A549 treated with Mapracorat at 1 μM for 4 hours (cell line): ENCODE data around the gene AKR1A1. TPM values are rescaled to one million over a fixed set of nuclear protein-coding genes. Genes with fewer than 3 reads are reported as not detected.

Source experiments
- total RNA-seq: library from RNA; stranded (reverse); fragments of 200-300 nt; extraction: Qiagen RNA extraction; gene quantifications from 5 replicates; pipeline ENCODE4 v1.2.3, GENCODE V29; 2022

Gene AKR1A1
- total RNA-seq: 69.1 to 77.1 TPM (median 75.8 TPM) in 5 replicates

DNA sequence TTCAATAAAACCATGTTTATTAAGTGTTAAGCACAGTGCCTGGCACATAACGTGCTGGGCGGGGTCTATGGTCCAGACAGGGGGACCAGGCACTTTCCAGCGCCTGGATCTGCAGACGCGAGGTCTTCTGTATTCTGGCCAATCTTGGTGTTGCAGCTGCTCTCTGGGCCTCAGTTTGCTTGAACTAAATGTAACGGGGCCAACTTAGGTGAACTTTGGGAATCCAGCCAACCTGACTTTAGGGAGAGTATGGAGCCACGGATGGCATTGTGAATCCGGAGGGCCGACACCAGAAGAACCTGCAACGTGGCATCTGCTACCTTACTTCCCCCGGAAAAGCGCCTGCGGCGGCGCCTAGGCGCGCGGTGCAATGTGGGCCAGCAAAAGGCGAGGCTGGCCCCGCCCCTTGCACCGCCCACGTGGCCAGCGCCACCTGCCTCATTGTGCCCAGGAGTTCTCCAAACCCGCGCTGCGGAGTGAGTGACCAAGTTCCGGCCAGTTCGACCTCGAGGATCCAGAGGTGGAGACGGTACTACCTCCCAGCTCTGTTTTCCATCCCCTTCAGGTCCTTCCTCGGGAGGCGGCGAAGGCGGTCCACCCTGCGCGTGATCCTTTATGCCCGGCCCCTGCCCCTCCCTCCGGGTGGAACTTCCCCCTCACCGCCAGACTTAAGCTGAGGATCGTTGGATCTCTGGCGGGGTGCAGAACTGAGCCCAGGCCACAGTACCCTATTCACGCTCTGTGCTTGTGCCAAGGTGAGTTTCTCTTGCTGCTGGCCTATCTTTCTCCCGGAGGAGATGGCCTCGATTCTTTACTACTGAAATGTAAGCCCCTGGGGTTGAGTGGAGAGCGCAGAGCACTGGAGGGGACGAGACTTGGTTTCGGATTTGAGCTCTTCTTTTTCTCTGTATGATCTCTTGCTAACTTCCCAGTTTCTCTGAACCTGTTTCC, at the start of gene AKR1A1:
Gene AKR1A1 (plus strand): TSS at position 426 of the 951 bp plus-strand sequence. CDS start 10,969 bp downstream, outside the sequence.

DNA sequence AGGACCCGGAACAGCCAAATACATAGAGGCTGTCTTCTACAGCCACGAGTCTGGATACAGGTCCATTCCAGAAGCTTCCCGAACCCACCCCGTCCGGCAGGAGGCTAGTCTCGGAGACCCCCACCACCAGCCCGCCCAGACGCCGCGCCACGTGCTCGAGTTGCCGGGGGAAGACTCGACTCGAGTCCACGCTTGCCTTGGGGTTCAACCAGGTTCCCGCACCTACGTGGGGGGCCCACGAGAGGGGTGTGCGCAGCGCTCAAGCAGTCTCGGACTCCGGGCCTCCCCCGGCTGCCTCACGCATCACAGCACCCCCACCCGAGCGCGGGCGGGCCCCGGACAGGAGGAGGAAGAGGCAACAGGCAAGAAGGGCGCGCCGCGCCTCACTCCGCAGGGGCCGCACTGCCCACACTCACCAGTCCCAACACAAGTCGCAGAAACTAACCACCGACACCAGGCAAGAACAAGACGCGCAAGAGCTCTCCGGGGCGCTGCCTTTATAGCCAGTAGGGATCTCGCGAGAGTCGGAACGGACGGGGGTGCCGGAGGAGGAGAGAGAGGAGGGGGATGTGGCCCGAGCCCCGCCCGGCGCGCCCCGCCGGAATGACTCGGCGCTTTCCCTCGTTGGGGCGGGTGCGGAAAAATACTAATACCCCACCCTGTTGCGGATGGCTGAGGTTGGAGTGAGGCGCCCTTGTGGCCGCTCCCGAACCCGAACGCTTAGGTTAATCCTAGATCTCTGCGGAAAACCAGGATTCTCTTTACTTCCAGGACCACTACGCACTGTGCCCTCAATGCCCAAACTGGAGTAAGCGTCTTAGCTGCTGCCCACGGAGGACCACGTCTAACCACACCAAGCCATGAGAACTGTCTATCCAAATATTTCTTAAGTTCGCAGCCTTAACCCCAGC, 29.0 kb upstream of the AKR1A1 start, which contains the start of gene PRDX1:
Gene PRDX1 (minus strand): TSS at position 472 of the 911 bp plus-strand sequence. CDS start 2,841 bp downstream, outside the sequence.

DNA sequence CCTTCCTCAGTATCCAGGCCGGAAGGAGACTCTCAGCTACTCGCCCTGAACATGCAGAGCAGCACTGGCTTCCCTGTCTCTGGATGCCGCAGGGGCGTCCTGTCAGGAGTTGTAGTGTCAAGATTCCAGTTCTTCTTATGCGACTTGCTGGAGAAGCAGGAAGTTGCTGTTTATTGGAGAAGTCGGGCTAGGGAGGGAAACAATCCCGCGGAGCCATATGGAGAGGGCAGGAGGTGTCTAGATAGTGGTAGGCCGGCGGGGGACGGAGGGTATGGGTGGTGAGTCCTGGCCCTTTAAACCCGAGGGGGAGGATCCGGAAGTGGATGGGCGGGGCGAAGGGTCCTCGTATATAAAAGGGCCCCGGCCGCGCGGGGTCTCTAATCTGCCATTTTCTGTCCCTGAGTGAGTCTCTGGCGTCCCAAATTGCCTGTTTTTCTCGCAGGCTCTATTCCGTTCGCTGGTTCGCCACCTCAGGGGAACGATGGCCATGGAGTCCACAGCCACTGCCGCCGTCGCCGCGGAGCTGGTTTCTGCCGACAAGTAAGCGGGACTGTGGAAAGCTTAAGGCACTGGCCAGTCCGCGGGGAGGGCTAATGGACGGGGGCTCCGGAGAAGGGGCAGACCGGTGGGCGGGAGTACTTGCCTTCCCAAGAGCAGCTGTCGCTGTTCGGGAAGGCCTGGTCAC, 33.2 kb downstream of the AKR1A1 start, which contains the start of gene NASP:
Gene NASP (plus strand): TSS at position 376 of the 685 bp plus-strand sequence. CDS start 106 bp downstream, at position 482.

Other genes with a start within 250 kb of the AKR1A1 start
- gene HPDL, start 223.9 kb upstream of the AKR1A1 start, total RNA-seq: 2.6 to 4.5 TPM (median 3.6 TPM) in 5 replicates
- gene TOE1, start 210.7 kb upstream of the AKR1A1 start, total RNA-seq: 11.0 to 13.1 TPM (median 12.6 TPM) in 5 replicates
- 6.0 to 9.9 TPM (median 9.0 TPM) in 5 replicates for gene MUTYH, start 210.4 kb upstream of the AKR1A1 start, total RNA-seq
- gene TESK2, start 59.7 kb upstream of the AKR1A1 start, total RNA-seq: 0.11 to 0.24 TPM (median 0.17 TPM) in 5 replicates
- 1.3 to 2.2 TPM (median 1.7 TPM) in 5 replicates for gene CCDC163, start 50.8 kb upstream of the AKR1A1 start, total RNA-seq
- gene MMACHC, start 50.5 kb upstream of the AKR1A1 start, total RNA-seq: 1.8 to 2.1 TPM (median 1.9 TPM) in 5 replicates
- 1,960 to 2,273 TPM (median 1,986 TPM) in 5 replicates for gene PRDX1, start 28.9 kb upstream of the AKR1A1 start, total RNA-seq
- gene NASP, start 33.2 kb downstream of the AKR1A1 start, total RNA-seq: 103 to 152 TPM (median 120 TPM) in 5 replicates
- gene CCDC17, start 73.2 kb downstream of the AKR1A1 start, total RNA-seq: 0.14 to 0.36 TPM (median 0.28 TPM) in 5 replicates
- 31.7 to 44.7 TPM (median 33.6 TPM) in 5 replicates for gene GPBP1L1, start 135.7 kb downstream of the AKR1A1 start, total RNA-seq
- gene TMEM69, start 137.4 kb downstream of the AKR1A1 start, total RNA-seq: 16.2 to 22.8 TPM (median 19.7 TPM) in 5 replicates
- gene IPP, start 199.8 kb downstream of the AKR1A1 start, total RNA-seq: 4.1 to 6.0 TPM (median 5.0 TPM) in 5 replicates